Body of pancreas (tissue), 4 donors: ENCODE results near the gene DCANP1.

ENCODE experiments used
- CTCF ChIP-seq, 7 experiments: fragments of 450-650 bp in 4 of 7; fragments of 200-600 bp in 3 of 7; sonication (generic) in 3 of 7; IDR thresholded peaks; one replicate each; pipeline ENCODE4 v1.5.1; 2016 to 2019; ENCODE audit warnings: antibody characterized with exemption in 7 of 7
- POLR2A ChIP-seq, 3 donors: fragments of 450-650 bp; IDR thresholded peaks; one replicate each; pipeline ENCODE4 v1.6.1; 2016; ENCODE audit warnings: antibody characterized with exemption in 3 of 3, mild to moderate bottlenecking in 2 of 3

- TF ChIP-seq POLR2A (IDR thresholded peaks at IDR 0.05) (no peak), CTCF (IDR thresholded peaks at IDR 0.05) (no peak)
Observed at GRCh38 chr5:135423146-135423845, 23.9 kb downstream of the DCANP1 start.
